Liver (tissue), 9 donors: ENCODE results near the gene SFXN5. TPM values are rescaled to one million over a fixed set of nuclear protein-coding genes. Genes with fewer than 3 reads are reported as not detected.
A peak's percentile ranks its signal among the peaks of the same experiment; 100 is the strongest.

ENCODE experiments used
- DNase-seq: peaks from one replicate; pipeline ENCODE4 v3.0.0-alpha.2; 2017; ENCODE audit warnings: low spot score
- H3K27ac ChIP-seq, 2 donors: one replicate each; pipeline ENCODE4 v1.7.0; 2013; ENCODE audit warnings: inconsistent platforms in 2 of 2, low read length in 2 of 2, control low read depth in 1 of 2, low read depth in 1 of 2, mild to moderate bottlenecking in 1 of 2
- H3K27me3 ChIP-seq, 4 donors: one replicate each; pipeline versions ENCODE4 v1.6.1 to v1.7.0; 2013; ENCODE audit warnings: low read length in 3 of 4, inconsistent platforms in 1 of 4, mild to moderate bottlenecking in 1 of 4, moderate library complexity in 1 of 4; ENCODE audit not compliant: control insufficient read depth in 4 of 4, insufficient read depth in 4 of 4
- H3K36me3 ChIP-seq, 4 donors: one replicate each; pipeline versions ENCODE4 v1.6.1 to v1.7.0; 2013; ENCODE audit warnings: low read length in 3 of 4, mild to moderate bottlenecking in 3 of 4, low read depth in 1 of 4, moderate library complexity in 1 of 4; ENCODE audit not compliant: control insufficient read depth in 4 of 4, insufficient read depth in 3 of 4
- H3K4me1 ChIP-seq, 4 donors: one replicate each; pipeline versions ENCODE4 v1.6.1 to v1.7.0; 2013; ENCODE audit warnings: low read length in 3 of 4, mild to moderate bottlenecking in 3 of 4, moderate library complexity in 1 of 4; ENCODE audit not compliant: control insufficient read depth in 4 of 4, insufficient read depth in 4 of 4
- H3K4me3 ChIP-seq, 3 donors: one replicate each; pipeline versions ENCODE4 v1.6.1 to v1.7.0; 2013; ENCODE audit warnings: low read length in 3 of 3, control low read depth in 1 of 3, low read depth in 1 of 3, mild to moderate bottlenecking in 1 of 3
- H3K9ac ChIP-seq, 2 donors: one replicate each; pipeline ENCODE4 v1.7.0; 2013; ENCODE audit warnings: low read length in 2 of 2, mild to moderate bottlenecking in 2 of 2, moderate library complexity in 2 of 2, control low read depth in 1 of 2, low read depth in 1 of 2
- H3K9me3 ChIP-seq, 4 donors: one replicate each; pipeline versions ENCODE4 v1.6.1 to v1.7.0; 2013; ENCODE audit warnings: low read length in 3 of 4; ENCODE audit not compliant: control insufficient read depth in 4 of 4
- EGR1 ChIP-seq, 2 donors: IDR thresholded peaks; 2 replicates each; pipeline ENCODE4 v1.6.1; 2016 to 2018; ENCODE audit warnings: antibody characterized with exemption in 2 of 2, low read depth in 2 of 2
- FOXA1 ChIP-seq: IDR thresholded peaks from 2 replicates; pipeline ENCODE4 v1.6.1; 2016; ENCODE audit warnings: antibody characterized with exemption
- GABPA ChIP-seq, 2 donors: IDR thresholded peaks in 1 of 2; conservative IDR thresholded peaks in 1 of 2; 2 replicates each; pipeline ENCODE4 v1.6.1; 2016; ENCODE audit warnings: antibody characterized with exemption in 2 of 2, mild to moderate bottlenecking in 1 of 2, moderate library complexity in 1 of 2
- HNF4A ChIP-seq, 2 donors: conservative IDR thresholded peaks; 2 replicates each; pipeline ENCODE4 v1.6.1; 2016; ENCODE audit warnings: antibody characterized with exemption in 2 of 2, mild to moderate bottlenecking in 2 of 2
- HNF4G ChIP-seq: IDR thresholded peaks from 2 replicates; pipeline ENCODE4 v1.6.1; 2016; ENCODE audit warnings: antibody characterized with exemption
- JUND ChIP-seq, 2 donors: IDR thresholded peaks; 2 replicates each; pipeline ENCODE4 v1.6.1; 2016; ENCODE audit warnings: antibody characterized with exemption in 2 of 2
- RAD21 ChIP-seq, 2 donors: IDR thresholded peaks; 2 replicates each; pipeline ENCODE4 v1.6.1; 2016; ENCODE audit warnings: antibody characterized with exemption in 2 of 2, mild to moderate bottlenecking in 2 of 2
- SP1 ChIP-seq: IDR thresholded peaks from 2 replicates; pipeline ENCODE4 v1.6.1; 2018; ENCODE audit warnings: antibody characterized with exemption, mild to moderate bottlenecking
- WGBS: extraction: QIAGEN DNeasy Blood & Tissue Kit; methylation state at CpG from one replicate; pipeline ENCODE4 v1.1.7; 2013; 5-methylcytosine and 5-hydroxymethylcytosine counted together
- polyA plus RNA-seq, 2 donors: library from polyadenylated mRNA; stranded (reverse) in 1 of 2; unstranded in 1 of 2; fragments of 200-250 nt in 1 of 2; fragments of >200 nt in 1 of 2; fragmentation: Nextera tagmentation in 1 of 2; extraction: Ambion mirVana in 1 of 2; gene quantifications; one replicate each; pipeline versions ENCODE4 v1.2.1 to v1.2.3, GENCODE V29; 2013 to 2015
- total RNA-seq, 2 donors: library from RNA; depleted of rRNA; stranded (reverse); fragments of >200 nt; gene quantifications; one replicate each; pipeline ENCODE4 v1.2.3, GENCODE V29; 2014
- TF ChIP-seq, protein P1 (sequence below): IDR thresholded peaks from 2 replicates; pipeline ENCODE4 v1.6.1; 2016; ENCODE audit warnings: antibody characterized with exemption
- TF ChIP-seq, protein P2 (sequence below): IDR thresholded peaks from 2 replicates; pipeline ENCODE4 v1.6.1; 2016; ENCODE audit warnings: antibody characterized with exemption
- TF ChIP-seq, protein P3 (sequence below): fragments of 150-350 bp; IDR thresholded peaks from 2 replicates; pipeline ENCODE4 v1.5.1; 2017; ENCODE audit warnings: improper control_type of control experiment, low read depth, low read length; ENCODE audit not compliant: missing input control
- donor health status: healthy.
- donor health status: healthy.
- donor health status: healthy.
- donor health status: healthy.
- donor health status: healthy.

The SFXN5 gene
- total and polyA plus RNA-seq, 4 donors: 23.3 to 58.2 (median 29.5) TPM

DNA sequence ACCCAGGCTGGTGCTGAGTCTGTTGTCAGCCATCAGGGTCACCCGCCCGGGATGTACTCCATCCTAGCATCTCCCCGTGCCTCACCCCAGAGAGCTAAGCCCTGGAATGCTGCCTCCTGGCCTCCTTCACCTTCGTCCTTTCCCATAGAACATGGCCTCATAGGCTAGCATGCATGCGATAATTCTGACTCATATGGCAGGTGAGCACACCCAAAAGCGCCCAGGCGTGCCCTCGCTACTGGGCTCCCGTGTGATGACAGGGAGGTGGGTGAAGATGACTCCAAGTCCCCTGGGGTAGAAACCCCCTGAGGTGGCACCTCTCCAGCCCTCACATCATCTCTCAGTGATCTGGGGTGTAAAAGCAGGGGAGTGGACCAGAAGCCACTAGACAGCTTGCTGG, 177.0 kb downstream of the SFXN5 start:
- no peak for DNase-seq
- WGBS: 90% methylated on average over 9 of the region's 9 CpGs
- TF ChIP-seq JUND (IDR thresholded peaks at IDR 0.05): no peak
- no peak for TF ChIP-seq RAD21 (IDR thresholded peaks at IDR 0.05)
- no peak for TF ChIP-seq HNF4G
- TF ChIP-seq HNF4A (conservative IDR thresholded peaks at IDR 0.05): no peak
- TF ChIP-seq, protein P1, sequence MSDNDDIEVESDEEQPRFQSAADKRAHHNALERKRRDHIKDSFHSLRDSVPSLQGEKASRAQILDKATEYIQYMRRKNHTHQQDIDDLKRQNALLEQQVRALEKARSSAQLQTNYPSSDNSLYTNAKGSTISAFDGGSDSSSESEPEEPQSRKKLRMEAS: no peak
- TF ChIP-seq, protein P2, sequence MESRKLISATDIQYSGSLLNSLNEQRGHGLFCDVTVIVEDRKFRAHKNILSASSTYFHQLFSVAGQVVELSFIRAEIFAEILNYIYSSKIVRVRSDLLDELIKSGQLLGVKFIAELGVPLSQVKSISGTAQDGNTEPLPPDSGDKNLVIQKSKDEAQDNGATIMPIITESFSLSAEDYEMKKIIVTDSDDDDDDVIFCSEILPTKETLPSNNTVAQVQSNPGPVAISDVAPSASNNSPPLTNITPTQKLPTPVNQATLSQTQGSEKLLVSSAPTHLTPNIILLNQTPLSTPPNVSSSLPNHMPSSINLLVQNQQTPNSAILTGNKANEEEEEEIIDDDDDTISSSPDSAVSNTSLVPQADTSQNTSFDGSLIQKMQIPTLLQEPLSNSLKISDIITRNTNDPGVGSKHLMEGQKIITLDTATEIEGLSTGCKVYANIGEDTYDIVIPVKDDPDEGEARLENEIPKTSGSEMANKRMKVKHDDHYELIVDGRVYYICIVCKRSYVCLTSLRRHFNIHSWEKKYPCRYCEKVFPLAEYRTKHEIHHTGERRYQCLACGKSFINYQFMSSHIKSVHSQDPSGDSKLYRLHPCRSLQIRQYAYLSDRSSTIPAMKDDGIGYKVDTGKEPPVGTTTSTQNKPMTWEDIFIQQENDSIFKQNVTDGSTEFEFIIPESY: no peak
- no peak for TF ChIP-seq SP1

DNA sequence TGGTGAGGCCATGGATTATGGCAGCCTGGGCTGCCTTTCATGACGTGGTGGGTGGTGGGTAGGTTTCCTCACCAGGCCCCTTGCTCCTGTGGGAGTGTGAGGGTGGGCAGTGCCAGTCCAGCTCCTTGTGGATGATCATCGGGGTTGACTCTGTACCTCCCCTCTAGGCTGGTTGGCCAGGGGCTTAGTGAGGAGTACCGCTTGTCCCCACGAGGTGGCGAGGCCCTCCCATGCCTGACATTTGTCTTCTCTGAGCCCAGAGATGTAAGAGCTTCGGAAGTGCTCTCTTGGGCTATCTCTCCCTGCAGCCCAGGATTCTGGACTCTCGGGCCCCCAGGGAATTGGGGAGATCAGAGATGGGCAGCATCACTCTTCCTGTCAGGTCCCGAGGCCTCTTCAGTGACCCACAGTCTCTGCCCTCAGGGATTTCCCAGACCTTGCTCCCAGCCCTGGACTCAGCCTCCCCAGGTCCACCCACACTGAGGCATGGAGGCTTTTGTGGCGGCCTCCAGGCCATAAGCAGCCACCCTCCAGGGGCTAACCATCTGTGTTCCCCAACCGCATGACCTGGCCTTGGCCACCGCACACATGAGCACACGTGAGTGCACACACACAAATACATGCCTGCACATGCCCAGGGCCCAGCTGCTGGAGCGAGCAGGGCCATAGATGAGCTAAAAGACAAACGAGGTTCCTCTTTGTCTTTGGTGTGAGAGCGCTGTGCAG, 177.8 kb downstream of the SFXN5 start:
- Histone ChIP-seq H3K36me3 (peaks cover 0 to 13% (median 7%) of the 10 kb centered on the region in 4 donors), H3K27me3 (no peaks in the 10 kb centered on the region), H3K27ac (no peak overlapping the region), H3K4me3 (no peak overlapping the region), H3K9me3 (no peaks in the 10 kb centered on the region), H3K4me1 (peaks cover 3 to 18% (median 13%) of the 10 kb centered on the region in 4 donors), H3K9ac (no peak overlapping the region)
- TF ChIP-seq, protein P3, sequence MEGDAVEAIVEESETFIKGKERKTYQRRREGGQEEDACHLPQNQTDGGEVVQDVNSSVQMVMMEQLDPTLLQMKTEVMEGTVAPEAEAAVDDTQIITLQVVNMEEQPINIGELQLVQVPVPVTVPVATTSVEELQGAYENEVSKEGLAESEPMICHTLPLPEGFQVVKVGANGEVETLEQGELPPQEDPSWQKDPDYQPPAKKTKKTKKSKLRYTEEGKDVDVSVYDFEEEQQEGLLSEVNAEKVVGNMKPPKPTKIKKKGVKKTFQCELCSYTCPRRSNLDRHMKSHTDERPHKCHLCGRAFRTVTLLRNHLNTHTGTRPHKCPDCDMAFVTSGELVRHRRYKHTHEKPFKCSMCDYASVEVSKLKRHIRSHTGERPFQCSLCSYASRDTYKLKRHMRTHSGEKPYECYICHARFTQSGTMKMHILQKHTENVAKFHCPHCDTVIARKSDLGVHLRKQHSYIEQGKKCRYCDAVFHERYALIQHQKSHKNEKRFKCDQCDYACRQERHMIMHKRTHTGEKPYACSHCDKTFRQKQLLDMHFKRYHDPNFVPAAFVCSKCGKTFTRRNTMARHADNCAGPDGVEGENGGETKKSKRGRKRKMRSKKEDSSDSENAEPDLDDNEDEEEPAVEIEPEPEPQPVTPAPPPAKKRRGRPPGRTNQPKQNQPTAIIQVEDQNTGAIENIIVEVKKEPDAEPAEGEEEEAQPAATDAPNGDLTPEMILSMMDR: peak; percentile 58
- TF ChIP-seq FOXA1 (no peak), RAD21 (IDR thresholded peaks at IDR 0.05) (peak; percentile 71 to 84)
- peak; percentile 63 for DNase-seq
- 61% methylated on average over 15 of the region's 15 CpGs for WGBS

More for the DNA sequence above, 177.0 kb downstream of the SFXN5 start:
- H3K36me3 ChIP-seq: peaks cover 0 to 12% (median 7%) of the 10 kb centered on the region in 4 donors
- H3K27ac ChIP-seq: no peak overlapping the region
- H3K9ac ChIP-seq: no peak overlapping the region
- no peaks in the 10 kb centered on the region for H3K9me3 ChIP-seq
- H3K4me3 ChIP-seq: no peak overlapping the region
- H3K4me1 ChIP-seq: peaks cover 3 to 11% (median 7%) of the 10 kb centered on the region in 4 donors
- H3K27me3 ChIP-seq: no peaks in the 10 kb centered on the region

DNA sequence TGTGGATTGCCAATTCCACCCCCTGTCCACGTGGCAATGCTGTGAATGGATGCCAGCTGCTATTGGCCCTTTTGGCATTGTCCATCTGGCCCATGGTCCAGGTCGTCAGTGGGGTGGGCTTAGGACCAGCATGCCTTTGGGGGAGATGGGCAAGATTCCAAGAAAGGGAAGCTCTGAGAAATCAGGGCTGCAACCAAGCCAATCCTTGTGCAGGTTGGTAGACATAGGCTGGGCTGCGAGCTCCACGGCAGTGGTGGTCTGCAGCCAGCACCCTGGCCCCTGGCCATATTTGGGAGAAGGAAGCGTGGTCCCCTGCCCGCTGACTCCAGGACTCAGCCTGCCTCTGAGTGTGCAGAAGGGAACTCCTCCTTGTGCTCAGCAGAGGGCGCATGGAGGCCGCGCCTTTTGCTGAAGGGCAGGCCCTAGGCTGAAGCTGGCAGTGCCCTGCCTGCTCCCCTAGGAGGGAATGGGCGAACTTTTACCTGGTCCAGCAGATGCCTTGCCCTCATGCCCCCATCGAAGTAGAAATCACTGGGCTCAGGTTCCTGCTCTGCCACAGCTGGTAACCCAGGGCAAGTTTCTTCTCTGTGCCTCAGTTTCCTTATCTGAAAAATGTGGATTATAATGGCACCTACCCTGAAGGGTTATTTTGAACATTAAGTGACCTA, 178.9 kb downstream of the SFXN5 start:
- WGBS: 8% methylated on average over 11 of the region's 11 CpGs

More for the DNA sequence above, 178.9 kb downstream of the SFXN5 start:
- Histone ChIP-seq H3K27me3 (no peaks in the 10 kb centered on the region), H3K36me3 (peaks cover 0 to 13% (median 7%) of the 10 kb centered on the region in 4 donors), H3K9ac (no peak overlapping the region), H3K9me3 (no peaks in the 10 kb centered on the region), H3K4me3 (no peak overlapping the region), H3K27ac (no peak overlapping the region), H3K4me1 (peaks cover 3 to 28% (median 23%) of the 10 kb centered on the region in 4 donors)
- peak; percentile 90 to 94 for TF ChIP-seq RAD21 (IDR thresholded peaks at IDR 0.05)
- TF ChIP-seq, protein P3: peak; percentile 73
- no peak for TF ChIP-seq EGR1 (IDR thresholded peaks at IDR 0.05; ENCODE audit: low read depth in 2 of 2)
- TF ChIP-seq SP1: no peak
- no peak for TF ChIP-seq GABPA (IDR thresholded peaks at IDR 0.05 in 1 of 2, conservative IDR thresholded peaks at IDR 0.05 in 1 of 2)
- DNase-seq: no peak
